Osteoblast (primary cell): ENCODE measurements around the gene EXOC3. TPM values are rescaled to one million over a fixed set of nuclear protein-coding genes. Genes with fewer than 3 reads are reported as not detected.

ENCODE experiments used
- DNase-seq: peaks from one replicate; pipeline ENCODE4 v3.0.0; 2011; ENCODE audit warnings: low spot score, mixed read lengths; ENCODE audit not compliant: insufficient read length; ENCODE audit errors: missing footprints
- H2AFZ ChIP-seq: 2 replicates; pipeline ENCODE4 v1.6.0; 2011; ENCODE audit warnings: mild to moderate bottlenecking, low read length
- H3K27ac ChIP-seq: 2 replicates; pipeline ENCODE4 v1.5.1; 2011; ENCODE audit warnings: mild to moderate bottlenecking, low read depth, low read length, moderate library complexity
- H3K27me3 ChIP-seq: 2 replicates; pipeline ENCODE4 v1.6.0; 2012; ENCODE audit warnings: mild to moderate bottlenecking, control low read depth, inconsistent platforms, low read length, moderate library complexity; ENCODE audit not compliant: insufficient read depth
- H3K36me3 ChIP-seq: 2 replicates; pipeline ENCODE4 v1.5.1; 2011; ENCODE audit warnings: mild to moderate bottlenecking, low read length, control low read depth, moderate library complexity; ENCODE audit not compliant: insufficient read depth
- H3K4me1 ChIP-seq: 2 replicates; pipeline ENCODE4 v1.5.1; 2011; ENCODE audit warnings: mild to moderate bottlenecking, low read length, control low read depth, moderate library complexity; ENCODE audit not compliant: insufficient read depth
- H3K4me2 ChIP-seq: 2 replicates; pipeline ENCODE4 v1.6.0; 2011; ENCODE audit warnings: mild to moderate bottlenecking, low read length; ENCODE audit not compliant: insufficient read depth
- H3K4me3 ChIP-seq: fragments of 200-600 bp; sonication (generic); 3 replicates; pipeline ENCODE4 v1.5.1; 2012; ENCODE audit warnings: mild to moderate bottlenecking, low read length, inconsistent platforms; ENCODE audit not compliant: insufficient read depth
- H3K79me2 ChIP-seq: 2 replicates; pipeline ENCODE4 v1.6.0; 2012; ENCODE audit warnings: mild to moderate bottlenecking, low read length, control low read depth, inconsistent platforms; ENCODE audit not compliant: insufficient read depth
- H3K9me3 ChIP-seq: 2 replicates; pipeline ENCODE4 v1.5.1; 2011; ENCODE audit warnings: low read depth, low read length, control low read depth
- H4K20me1 ChIP-seq: 2 replicates; pipeline ENCODE4 v1.6.0; 2012; ENCODE audit warnings: mild to moderate bottlenecking, low read length, control low read depth; ENCODE audit not compliant: insufficient read depth
- CTCF ChIP-seq: IDR thresholded peaks from 2 replicates; pipeline ENCODE4 v1.5.1; 2011; ENCODE audit warnings: mild to moderate bottlenecking, low read depth, low read length, moderate library complexity; ENCODE audit errors: extremely low read depth
- total RNA-seq: library from RNA; depleted of rRNA; stranded (reverse); fragments of >200 nt; gene quantifications from 2 replicates; pipeline ENCODE4 v1.2.3, GENCODE V29; 2012

EXOC3 gene
- total RNA-seq, 1 donor = 49.2 TPM

DNA sequence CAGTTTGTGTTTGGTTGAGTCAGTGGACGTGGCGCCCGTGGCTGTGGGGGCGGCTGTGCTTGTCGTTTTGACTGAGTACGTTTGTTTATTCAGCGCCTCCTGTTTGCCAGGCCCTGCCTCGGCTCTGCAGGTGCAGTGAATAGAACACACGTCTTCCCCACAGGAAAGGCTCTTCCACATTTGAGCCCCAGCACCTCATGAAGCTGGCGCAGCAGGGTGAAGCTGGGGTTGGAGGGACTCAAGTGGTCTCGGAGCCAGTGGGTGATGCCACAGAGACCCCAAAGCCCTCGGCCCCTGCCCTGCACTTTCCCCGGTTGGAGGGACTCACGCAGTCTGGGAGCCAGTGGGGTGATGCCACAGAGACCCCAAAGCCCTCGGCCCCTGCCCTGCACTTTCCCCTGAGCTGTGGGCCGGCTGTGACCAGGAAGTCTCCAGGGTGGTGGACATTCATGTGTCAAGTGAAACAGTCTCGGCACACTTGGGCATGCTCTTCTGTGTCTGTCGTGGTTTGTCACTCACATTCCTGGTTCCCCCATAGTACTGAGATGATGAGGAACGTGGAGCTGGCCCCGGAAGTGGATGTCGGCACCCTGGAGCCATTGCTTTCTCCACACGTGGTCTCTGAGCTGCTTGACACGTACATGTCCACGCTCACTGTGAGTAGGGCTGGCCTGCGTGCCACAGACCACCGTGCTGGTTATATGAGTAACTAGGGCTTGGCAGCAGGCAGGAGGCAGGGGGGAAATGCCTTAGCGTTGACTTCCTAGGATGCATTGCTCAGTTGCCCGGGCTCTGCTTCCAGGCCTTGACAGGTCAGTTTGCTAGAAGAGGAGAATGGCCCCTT is 13.6 kb downstream of the EXOC3 start:
- H3K79me2 ChIP-seq = peaks cover 73% of the 10 kb centered on the region
- no peak overlapping the region for H3K4me3 ChIP-seq
- peaks cover 39% of the 10 kb centered on the region for H4K20me1 ChIP-seq
- peaks cover 83% of the 10 kb centered on the region for H3K36me3 ChIP-seq
- no peaks in the 10 kb centered on the region for H3K9me3 ChIP-seq
- DNase-seq = peak; percentile 76
- H3K4me1 ChIP-seq = peaks cover 8% of the 10 kb centered on the region
- no peak for TF ChIP-seq CTCF
- H3K27me3 ChIP-seq = no peaks in the 10 kb centered on the region
- no peak overlapping the region for H2AFZ ChIP-seq
- no peak overlapping the region for H3K4me2 ChIP-seq
- H3K27ac ChIP-seq = no peak overlapping the region

DNA sequence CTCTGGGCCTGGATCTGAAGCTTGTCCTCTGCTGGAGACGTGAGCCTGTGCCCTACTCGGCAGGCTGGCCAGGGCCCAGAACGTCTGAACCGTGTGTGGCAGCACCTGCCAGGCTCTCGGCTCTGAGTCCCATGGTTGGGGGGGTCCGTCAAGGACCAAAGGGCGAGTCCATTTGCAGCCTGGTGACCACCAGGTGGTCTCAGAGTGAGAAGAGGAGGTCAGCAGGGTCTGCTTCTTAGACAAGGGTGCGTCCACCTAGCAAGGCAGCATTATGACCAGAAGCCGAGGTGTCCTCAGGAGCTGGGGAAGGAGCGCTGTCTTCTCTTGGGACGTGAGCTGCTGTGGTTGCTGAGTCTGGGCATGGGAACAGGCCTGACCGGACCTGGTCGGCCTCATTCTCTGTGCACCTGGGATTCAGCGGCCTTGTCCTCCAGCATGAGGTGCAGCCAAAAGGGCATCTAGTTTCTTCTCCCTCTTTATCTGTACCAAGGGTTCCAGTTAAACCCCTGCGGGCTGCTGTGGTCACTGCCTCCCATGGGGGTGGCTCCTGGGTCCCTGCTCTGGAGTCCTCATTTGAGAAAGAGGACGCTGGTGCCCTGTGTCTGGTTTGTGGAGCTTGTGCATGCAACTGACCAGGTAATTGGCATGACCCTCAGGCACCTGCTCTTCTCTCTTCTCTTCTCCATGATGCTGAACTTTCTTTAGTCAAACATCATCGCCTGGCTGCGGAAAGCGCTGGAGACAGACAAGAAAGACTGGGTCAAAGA is 14.4 kb downstream of the EXOC3 start:
- peak; percentile 49 for DNase-seq
- no peak overlapping the region for H2AFZ ChIP-seq
- H3K4me3 ChIP-seq = no peak overlapping the region
- H3K4me2 ChIP-seq = no peak overlapping the region
- no peak for TF ChIP-seq CTCF
- H3K27me3 ChIP-seq = no peaks in the 10 kb centered on the region
- H3K9me3 ChIP-seq = no peaks in the 10 kb centered on the region
- peaks cover 83% of the 10 kb centered on the region for H3K36me3 ChIP-seq
- peaks cover 65% of the 10 kb centered on the region for H3K79me2 ChIP-seq
- H3K4me1 ChIP-seq = peaks cover 8% of the 10 kb centered on the region
- H4K20me1 ChIP-seq = peaks cover 38% of the 10 kb centered on the region
- H3K27ac ChIP-seq = no peak overlapping the region

DNA sequence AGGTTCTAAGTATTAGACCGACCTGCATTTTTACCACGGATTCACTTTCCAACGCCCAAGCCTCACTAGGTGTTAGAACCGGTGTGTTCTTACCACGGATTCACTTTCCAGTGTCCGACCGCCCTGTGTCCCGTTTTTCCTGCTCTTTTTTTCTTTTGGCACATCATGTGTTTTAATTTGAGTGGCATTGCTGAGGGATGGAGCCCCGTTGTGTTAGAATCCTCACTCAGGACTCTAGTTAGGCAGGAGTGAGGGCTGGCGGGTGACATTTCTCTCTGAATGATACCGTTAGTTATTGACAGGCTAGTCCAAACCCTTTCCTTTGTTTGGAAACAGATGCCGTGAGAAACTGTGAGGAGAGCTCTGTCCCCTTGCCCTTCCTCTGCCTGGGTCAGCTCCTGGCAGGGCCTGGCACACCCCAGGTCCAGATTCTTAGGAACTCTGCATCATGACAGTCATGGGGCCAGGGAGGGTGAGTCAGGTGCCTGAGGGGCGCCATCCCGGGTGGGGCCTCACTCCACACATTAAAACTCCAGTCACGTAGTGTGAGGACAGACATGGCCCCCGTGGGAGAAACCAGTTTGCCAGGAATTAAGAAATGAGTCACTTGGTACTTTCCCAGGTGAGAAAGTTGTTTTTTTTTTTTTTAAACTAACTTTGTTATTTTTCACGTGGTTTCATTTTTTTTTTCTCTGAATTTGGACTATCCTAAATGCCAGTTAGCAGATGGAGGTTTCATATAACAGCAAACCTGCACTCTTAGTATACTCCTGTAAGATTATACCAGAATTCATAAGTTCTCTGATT is 15.8 kb downstream of the EXOC3 start:
- peaks cover 29% of the 10 kb centered on the region for H4K20me1 ChIP-seq
- DNase-seq = peak; percentile 95
- no peak overlapping the region for H3K4me3 ChIP-seq
- peaks cover 8% of the 10 kb centered on the region for H3K4me1 ChIP-seq
- no peak overlapping the region for H3K4me2 ChIP-seq
- TF ChIP-seq CTCF = no peak
- H3K9me3 ChIP-seq = no peaks in the 10 kb centered on the region
- H3K27me3 ChIP-seq = no peaks in the 10 kb centered on the region
- H3K27ac ChIP-seq = peak overlapping the region; percentile 46
- H3K36me3 ChIP-seq = peaks cover 73% of the 10 kb centered on the region
- H2AFZ ChIP-seq = no peak overlapping the region
- peaks cover 52% of the 10 kb centered on the region for H3K79me2 ChIP-seq
